HG02840 (cell line): Measurements from ENCODE around the gene UBALD1.
"Not testable (repeated sequence)": the region's sequence is repeated elsewhere in the genome, so short reads cannot be mapped to it uniquely, and the experiment has no call there.

Experiments used
- ATAC-seq: cut with Tn5 transposase; IDR thresholded peaks from one replicate; pipeline ENCODE4 v1.9.1; 2021; ENCODE audit warnings: mild to moderate bottlenecking, moderate library complexity, moderate number of reproducible peaks; ENCODE audit not compliant: unreplicated experiment, low FRiP score

The UBALD1 gene

DNA sequence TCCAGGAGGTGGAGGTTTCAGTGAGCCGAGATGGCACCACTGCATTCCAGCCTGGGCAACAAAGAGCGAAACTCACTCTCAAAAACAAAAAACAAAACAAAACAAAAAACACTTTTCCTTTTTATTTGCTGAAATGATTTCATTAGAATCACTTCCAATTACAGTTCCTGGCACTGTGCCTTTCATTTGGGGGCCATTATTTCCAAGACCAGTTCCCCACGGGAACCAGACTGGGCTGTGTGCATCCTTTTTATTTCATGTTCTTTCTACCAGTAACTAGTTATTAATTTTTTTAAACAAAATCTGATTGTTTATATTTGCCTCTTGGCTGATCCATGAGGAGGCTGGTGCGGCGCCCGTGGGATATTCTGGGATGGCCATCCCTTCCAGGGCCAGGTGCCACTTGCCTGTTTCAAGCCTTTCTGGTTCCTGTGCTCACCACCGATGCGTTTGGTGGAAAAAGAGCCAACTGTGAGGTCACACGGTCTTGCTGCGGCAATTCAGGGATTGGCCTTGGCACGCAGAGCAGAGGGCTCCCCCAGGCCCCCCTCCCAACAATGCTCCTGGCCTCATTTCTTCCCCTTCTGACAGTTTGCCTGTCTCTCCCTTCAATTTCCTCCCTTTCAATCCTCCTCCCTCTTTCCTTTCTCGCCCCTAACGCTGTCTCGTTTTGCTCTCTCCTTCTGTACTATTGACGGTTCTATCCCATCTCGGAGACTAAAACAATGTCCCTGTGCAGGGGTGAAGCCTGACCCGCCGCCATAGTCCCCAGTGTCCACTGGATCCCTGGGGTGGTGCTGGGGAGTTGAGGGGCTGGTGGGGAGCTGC, 13.4 kb downstream of the UBALD1 start:
- no peak for ATAC-seq

DNA sequence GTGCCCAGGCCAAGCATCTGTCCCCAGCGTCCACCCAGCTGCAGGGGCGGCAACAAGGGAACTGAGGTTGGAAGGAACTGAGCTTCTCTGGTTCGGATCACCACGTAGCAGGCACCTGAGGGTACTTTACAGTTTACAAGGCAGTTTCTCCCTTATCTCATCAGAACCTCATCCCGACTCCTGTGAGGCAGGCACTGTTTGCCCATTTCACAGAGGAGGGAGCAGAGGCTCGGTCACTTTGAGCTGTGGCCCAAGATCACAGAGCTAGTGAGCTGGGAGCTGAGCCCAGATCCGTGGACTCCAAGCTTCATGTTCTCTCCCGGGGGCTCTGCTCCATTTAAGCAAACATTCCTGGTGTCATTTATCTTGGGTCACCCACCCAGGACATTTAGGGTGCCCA, 15.1 kb downstream of the UBALD1 start:
- no peak for ATAC-seq

DNA sequence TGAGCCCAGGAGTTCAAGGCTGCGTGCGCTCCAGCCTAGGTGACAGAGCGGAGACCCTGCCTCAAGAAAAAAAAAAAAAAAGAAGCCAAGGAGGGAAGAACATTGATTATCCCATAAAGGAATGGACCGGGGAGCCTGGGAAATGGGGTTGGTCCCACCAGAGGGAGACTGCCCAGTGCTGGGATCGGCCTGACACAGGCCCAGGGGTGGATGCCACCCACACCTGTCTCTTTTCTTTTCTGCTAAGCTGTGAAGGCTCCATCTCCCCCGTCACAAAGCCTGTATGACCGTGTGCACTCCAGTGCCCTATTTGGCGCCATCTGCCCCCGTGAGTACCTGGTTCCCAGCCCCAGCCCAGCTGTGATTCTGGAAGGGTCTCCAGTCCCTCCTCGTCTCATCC, 15.7 kb downstream of the UBALD1 start:
- ATAC-seq, result no peak

DNA sequence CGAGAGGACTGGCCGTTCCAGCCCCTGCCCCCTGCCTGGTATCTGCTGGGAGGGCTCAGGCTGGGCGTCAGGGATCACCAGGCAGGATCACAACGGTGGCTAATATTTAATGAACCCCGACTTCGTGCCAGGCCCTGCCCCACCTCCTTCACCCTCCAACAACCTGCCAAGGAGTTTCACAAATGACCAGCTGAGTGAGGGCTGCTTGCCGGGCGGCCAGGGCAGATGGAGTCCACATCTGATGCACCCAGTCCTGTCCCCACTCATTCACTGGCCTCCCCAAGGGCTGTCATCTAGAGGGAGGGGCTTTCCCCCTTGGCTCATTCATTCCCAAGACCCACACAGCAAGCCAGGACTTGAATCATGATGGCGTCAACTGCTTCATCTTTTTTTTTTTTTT, 17.5 kb downstream of the UBALD1 start:
- ATAC-seq, result no peak

DNA sequence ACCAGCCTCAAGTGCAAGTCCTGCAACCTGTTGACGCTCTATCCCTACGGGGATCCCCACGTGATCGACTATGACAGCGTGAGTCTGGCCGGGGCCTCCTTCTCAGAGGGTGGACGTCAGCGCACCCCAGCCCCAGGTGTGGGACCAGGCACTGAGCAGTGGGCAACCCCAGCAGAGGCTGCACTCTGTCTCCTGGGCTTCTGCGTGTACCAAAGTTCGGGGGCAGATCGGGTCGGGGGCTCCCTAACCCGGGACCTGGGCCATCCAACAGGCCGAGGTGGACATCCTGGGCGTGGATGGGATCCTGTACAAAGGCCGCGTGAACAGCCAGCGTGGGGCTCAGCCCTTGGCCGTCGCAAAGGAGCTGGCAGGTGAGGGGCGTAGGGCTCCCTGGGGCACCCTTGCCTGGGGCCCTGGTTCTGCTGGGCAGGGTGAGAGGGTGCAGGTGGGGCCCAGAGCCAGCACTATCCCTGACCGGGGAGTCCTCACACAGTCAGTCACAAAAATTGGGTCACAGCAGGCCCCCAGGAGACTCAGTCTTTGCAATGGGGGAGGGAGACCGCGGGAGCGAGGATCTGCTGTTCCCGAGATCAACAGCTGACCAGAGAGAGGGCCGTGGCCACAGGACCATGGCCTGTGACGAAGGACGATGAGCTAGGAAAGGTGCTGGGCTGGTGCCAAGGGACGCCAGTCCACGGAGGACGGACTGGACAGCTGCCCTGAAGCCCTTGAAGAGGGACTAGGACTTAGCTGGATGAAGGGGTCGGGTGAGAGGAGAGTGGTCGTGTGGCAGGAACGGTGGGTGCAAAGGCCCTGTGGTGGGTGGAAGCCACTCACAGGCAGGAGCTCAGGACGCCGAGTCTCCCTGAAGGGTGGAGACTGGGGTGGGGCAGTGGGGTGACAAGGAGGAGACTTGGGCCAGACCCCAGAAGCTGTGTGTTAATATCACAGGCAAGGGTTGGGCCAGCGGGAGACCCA, 20.0 kb downstream of the UBALD1 start:
- ATAC-seq, result no peak

DNA sequence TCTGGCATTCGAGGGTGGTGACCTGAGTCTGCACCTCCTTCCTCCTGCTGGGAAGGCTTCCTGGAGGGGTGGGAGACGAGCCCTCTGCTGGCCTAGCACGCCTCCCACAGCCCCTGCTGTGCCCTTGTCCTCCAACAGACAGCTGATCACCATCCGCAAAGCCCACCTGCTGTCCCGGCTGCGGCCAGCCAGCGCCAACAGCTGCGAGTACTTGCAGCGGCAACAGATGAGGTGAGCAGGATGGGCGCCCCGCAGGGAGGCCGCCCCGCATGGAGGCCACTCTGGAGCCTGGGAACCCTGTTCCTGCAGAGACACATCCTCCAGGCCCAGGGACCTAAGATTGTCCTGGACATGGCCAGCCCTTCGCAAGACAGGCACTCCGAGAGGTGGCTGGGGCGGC, 21.6 kb downstream of the UBALD1 start:
- ATAC-seq, result no peak

DNA sequence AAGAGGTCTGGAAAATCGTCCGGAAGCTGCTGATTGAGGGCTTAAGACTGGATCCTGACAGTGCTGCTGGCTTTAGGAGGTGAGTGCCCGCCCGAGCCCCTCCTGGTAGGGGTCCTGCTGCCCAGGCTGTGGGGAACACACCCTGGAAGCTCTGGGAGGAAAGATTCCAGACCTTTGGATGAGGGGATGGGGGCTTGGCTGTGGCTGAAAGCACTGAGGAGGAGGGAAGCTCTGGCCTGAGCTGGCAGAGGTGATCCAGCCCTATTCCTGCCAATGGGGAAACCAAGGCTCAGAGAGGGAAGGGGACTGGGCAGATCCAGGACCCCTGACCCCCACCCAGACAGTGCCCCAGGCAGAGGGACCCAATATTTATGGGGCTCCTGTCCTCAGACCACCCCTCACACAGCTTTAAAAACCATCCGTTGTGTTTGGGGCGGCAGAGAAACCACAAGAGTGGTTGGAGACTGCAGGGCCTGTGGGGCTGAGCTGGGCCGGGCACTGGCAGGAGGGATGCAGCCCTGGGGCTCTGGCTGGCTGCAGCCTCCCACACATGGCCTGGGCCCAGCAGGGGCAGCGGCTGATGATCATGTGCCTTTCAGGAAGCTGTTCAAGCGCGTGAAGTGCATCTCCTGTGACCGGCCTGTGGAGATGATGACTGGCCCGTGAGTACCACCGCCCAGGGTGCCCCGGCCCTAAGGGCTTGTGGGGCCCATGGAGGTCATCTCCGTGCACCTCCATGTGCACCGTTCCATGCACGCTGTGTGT, 22.8 kb downstream of the UBALD1 start:
- no peak for ATAC-seq

DNA sequence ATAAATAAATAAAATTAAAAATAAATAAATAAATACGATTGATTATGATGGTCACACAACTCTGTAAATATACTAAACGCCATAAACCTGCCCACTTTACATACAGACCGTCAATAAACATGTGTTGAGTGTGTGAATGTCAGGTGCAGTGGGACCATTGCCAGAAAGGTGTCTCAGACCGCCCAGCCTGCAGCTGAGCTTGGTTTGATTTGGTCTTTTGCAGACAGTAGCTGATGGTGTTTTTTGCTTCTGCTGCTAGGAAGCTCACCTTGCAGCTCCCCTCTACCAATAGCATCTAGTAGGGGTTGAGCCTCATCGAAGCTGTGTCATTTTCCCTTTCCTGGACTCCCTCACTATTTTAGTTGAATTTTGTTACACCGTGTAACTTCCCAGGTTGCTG, 23.5 kb downstream of the UBALD1 start:
- ATAC-seq, result no peak

DNA sequence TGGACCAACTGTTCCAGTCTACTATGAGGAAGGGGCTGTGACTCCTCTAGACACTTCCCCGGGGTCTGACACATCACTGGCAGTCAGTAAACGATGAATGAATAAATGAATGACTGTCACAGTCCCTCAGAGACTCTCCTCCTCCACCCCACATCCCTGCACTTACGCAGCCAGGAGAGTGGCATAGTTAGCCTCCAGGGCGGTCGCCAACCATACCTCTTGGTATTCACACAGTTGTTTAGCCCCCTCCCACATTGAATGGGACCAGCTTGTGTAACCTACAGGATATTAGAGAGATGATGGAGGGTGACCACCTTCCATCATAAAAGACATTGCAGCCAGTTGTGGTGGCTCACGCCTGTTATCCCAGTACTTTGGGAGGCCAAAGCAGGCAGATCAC, 25.7 kb downstream of the UBALD1 start:
- ATAC-seq, result no peak

DNA sequence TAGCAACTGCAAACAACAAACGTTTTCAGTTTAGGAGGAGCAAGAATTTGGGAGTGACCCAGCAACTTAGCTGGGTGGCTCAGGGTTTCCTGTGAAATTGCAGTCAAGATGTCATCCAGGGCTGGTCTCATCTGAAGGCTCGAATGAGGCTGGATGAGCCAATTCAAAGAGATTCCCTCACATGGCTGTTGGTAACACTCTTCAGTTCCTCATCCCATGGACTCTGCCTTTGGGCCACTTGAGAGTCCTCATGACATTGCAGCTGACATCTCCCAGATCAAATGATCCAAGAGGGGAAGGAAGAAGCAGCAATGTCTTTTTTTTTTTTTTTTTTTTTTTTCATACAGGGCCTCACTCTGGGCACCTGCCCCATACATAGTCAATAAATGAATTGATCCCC, 26.3 kb downstream of the UBALD1 start:
- ATAC-seq, result no peak

DNA sequence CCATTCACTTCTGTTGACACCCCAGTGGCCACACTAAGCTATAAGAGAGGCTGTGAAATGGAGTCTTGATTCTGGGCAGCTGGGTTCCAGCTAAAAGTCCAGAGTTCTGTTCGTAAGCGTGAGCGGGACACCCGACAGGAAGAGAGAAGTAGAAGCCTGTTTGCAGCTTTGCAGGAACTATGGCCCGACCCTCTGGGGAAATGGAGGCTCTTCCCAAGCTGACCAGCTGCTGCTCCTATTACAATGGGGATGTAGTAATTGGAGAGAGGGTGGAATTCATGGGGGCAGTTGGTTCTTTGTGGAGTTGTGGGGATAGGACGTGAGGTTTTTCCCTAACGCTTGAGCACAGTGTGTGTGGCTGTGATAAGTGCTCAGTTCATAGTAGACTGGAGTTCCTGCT, 28.4 kb downstream of the UBALD1 start:
- no peak for ATAC-seq

DNA sequence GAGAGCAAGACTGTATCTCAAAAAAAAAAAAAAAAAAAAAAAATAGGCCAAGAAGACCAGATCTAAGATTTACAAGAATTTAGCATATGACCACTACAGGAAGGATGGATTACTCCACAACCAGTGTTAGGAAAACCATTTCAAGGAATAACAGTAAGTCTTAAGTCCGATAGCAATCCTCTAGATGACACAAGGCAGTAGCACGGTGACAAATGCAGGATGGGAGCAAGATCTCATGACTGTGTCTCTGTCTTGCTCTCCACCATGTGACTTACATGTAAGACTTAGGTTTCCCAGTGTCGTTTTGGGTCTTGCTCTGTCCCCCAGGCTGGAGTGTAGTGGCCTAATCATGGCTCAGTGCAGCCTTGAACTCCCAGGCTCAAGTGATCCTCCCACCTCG, 30.8 kb downstream of the UBALD1 start:
- ATAC-seq, result no peak

DNA sequence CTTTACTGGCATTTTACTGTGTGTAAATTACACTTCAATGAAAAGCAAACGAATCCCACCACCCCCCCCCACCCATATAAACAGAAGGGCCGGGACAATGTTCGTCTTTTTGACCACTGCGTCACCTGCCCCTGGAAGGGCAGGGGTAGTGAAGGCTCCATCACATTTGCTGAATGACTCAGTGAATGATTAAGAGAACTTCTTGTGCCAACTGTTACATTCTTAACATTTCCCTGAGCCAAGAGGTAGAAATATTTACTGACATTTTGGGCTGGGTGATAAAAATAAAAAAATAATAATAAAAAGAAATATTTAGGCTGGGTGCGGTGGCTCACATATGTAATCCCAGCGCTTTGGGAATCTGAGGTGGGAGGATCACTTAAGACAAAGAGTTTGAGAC, 34.4 kb downstream of the UBALD1 start:
- no peak for ATAC-seq

DNA sequence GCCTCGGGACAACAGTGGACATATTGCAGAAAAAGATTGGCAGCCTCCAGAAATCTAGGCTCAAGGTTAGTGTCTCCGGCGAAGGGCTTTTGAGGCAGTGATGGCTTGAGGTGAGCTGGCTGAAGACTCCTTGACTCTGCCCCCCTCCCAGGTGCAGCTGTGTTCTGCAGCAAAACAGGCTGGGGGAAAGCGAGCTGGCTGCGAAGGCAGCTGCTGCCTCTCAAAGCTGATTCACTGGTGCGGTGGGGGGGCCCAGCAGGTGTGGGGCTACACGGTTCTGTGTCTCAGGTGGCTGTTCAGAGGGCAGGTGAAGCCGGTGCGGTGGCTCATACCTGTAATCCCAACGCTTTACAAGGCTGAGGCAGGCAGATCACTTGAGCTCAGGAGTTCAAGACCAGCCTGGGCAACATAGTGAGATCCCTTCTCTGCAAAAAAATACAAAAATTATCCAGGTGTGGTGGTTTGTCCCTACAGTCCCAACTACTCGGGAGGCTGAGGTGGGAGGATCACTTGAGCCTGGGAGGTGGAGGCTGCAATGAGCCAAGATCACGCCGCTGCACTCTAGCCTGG, 35.6 kb downstream of the UBALD1 start:
- ATAC-seq, result no peak

DNA sequence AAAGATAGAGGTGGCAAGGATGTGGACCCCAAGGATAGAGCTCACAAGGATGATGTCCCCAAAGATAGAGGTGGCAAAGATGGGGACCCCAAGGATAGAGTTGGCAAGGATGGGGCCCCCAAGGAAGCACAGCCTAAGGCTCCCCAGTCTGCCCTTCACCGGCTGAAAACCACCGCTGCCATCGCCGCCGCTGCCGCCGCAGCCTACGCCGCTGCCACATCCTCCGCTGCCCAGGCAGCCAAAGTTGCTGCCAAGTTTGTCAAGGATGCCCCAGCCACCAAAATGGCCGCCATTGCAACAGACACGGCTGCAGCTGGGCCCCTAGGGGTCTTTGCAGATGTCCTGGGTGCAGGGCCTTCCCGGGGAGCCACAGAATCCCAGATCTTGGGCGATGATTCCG, 38.7 kb downstream of the UBALD1 start:
- ATAC-seq, result no peak

DNA sequence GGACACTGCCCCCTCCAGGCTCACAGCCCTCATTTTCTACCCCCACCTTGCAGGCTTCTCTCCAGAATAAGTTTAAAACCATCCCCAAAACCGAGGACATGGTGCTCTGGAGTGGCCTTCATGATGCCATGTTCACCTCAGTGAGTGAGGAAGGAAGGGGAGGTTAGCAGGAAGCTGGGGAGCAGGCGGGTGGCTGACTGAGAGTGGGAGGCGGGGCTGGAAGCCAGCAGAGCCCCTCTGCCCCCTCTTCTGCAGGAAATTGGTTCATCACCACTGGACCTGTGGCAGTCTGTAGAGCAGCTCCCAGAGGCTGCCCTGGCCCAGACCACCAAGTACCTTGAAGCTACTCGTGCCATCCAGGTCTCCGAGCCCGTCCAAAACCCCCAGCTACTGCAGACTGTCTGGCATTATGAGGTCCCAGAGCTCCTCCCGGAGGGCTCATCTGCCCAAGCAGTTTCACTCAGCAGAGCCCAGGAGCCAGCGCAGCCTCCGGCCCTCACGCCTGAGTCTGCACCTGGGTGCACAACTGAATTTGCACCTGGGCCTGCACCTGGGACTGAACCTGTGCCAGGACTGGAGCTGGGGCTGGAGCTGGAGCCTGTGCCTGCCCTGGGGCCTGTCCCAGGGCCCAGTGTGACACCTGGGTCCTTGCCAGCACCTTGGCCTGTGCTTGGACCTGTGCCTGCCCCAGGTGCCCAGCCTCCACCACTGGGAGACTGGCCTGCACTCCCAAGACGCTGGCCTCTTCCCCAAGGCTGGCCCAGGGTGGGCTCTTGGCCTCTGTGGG, 39.6 kb downstream of the UBALD1 start:
- ATAC-seq, result no peak

DNA sequence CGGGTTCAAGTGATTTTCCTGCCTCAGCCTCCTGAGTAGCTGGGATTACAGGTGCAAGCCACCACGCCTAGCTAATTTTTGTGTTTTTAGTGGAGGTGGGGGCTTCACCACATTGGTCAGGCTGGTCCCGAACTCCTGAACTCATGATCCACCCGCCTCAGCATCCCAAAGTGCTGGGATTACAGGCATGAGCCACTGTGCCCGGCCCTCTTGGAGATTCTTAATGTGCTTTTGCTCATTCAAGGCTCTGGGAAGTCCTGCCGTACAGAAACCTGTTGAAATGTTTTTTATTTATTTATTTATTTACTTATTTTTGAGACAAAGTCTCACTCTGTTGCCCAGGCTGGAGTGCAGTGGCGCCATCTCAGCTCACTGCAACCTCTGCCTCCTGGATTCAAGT, 40.8 kb downstream of the UBALD1 start:
- not testable (repeated sequence) for ATAC-seq

DNA sequence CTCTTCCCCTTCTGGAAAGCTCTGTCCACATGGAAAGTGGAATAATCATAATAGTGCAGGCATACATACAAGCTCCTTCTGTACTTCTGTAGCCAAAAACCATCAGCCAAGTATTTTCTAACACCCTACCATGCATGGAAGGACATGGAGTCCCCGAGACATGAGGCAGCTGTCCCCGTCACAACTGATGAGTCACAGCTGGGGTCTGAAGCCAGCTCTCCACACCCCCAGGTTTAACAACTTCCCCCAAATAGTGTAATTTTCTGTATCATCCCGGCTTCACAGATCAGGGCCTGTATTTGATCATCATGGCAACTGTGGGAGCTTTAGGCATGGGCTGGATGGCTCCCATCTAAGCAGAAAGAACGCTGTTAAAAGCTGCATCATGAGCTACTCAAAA, 42.0 kb downstream of the UBALD1 start:
- ATAC-seq, result no peak

DNA sequence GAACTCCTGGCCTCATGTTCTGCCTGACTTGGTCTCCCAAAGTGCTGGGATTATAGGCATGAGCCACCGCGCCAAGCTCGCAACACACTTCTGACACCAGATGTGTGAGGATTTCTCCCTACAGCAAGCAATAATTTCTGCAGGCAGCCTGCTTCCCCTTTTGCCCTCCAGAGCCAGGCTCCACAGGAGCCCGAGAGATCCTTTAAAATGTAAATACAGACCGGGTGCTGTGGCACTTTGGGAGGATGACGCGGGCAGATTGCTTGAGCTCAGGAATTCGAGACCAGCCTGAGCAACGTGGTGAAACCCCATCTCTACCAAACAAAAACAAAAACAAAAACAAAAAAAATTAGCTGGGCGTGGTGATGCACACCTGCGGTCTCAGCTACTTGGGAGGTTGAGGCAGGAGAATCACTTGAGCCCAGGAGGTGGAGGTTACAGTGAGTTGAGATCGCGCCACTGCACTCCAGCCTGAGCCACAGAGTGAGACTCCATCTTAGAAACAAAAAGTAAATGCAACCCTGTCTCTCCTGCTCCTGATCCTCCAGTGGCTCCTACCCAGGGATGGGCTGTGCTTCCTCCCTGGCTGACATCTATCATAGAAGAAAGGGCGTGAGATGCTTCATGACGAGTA, 43.9 kb downstream of the UBALD1 start:
- ATAC-seq, result no peak
